ENCODE data around the gene LIFR. TPM values are rescaled to one million over a fixed set of nuclear protein-coding genes. Genes with fewer than 3 reads are reported as not detected.

The LIFR gene
- polyA plus RNA-seq, 1 donor (not counting 4 experiments of a cell fraction or from before 2014, with no cell fraction given), result 1.1 TPM

- no peaks in the 10 kb centered on the region for H3K79me2 ChIP-seq (ENCODE audit: control insufficient read depth, insufficient read depth, low read length)
- H3K4me3 ChIP-seq (ENCODE audit: control insufficient read depth in 2 of 3, extremely low read depth in 1 of 3, insufficient read depth in 2 of 3, low read depth in 1 of 3, low read length in 3 of 3), result no peak overlapping the region
- no peaks in the 10 kb centered on the region for H3K27me3 ChIP-seq (ENCODE audit: control insufficient read depth, extremely low read depth, insufficient read depth, low read length)
- TF ChIP-seq CTCF (optimal IDR thresholded peaks at IDR 0.05 in 1 of 3, IDR thresholded peaks at IDR 0.05 in 1 of 3, conservative IDR thresholded peaks at IDR 0.05 in 1 of 3; ENCODE audit: extremely low read depth in 1 of 3, insufficient read depth in 2 of 3, low read length in 3 of 3), result no peak
- TF ChIP-seq EZH2 (IDR thresholded peaks at IDR 0.05; ENCODE audit: low read length), result no peak
- H2AFZ ChIP-seq (ENCODE audit: control insufficient read depth, low read length), result no peak overlapping the region
- no peaks in the 10 kb centered on the region for H3K9me1 ChIP-seq (ENCODE audit: control insufficient read depth, extremely low read depth, insufficient read depth, low read length)
- no peak overlapping the region for H3K9ac ChIP-seq (ENCODE audit: control insufficient read depth, extremely low read depth, insufficient read depth, low read length)
- dilution Hi-C loops (cut with MboI; ENCODE audit: extremely low pct_ligation_motif_present, low sequenced_read_pairs), result loop anchor here (10.0 kb wide), 1 partner anchor 356 kb away; no protein-coding TSS in a partner anchor
- H4K20me1 ChIP-seq (ENCODE audit: control insufficient read depth, extremely low read depth, insufficient read depth, low read length), result no peaks in the 10 kb centered on the region
- H3K27ac ChIP-seq (ENCODE audit: control insufficient read depth, insufficient read depth, low read length), result no peak overlapping the region
- DNase-seq (ENCODE audit: low read depth, low spot score) (no peak), FAIRE-seq (no peak)
- no peaks in the 10 kb centered on the region for H3K36me3 ChIP-seq (ENCODE audit: control insufficient read depth in 2 of 2, extremely low read depth in 1 of 2, insufficient read depth in 2 of 2, low read length in 2 of 2)
- no peaks in the 10 kb centered on the region for H3K4me1 ChIP-seq (ENCODE audit: control insufficient read depth, extremely low read depth, insufficient read depth, low read length)
- no peaks in the 10 kb centered on the region for H3K9me3 ChIP-seq (ENCODE audit: control insufficient read depth, low read depth, low read length)
- no peak overlapping the region for H3K4me2 ChIP-seq (ENCODE audit: control insufficient read depth, extremely low read depth, insufficient read depth, low read depth, low read length)
Observed at GRCh38 chr5:38448568-38449350, 107.7 kb downstream of the LIFR start.

- Histone ChIP-seq H3K9me3 (ENCODE audit: control insufficient read depth, low read depth, low read length) (no peaks in the 10 kb centered on the region), H3K27me3 (ENCODE audit: control insufficient read depth, extremely low read depth, insufficient read depth, low read length) (no peaks in the 10 kb centered on the region), H3K27ac (ENCODE audit: control insufficient read depth, insufficient read depth, low read length) (no peak overlapping the region), H3K4me1 (ENCODE audit: control insufficient read depth, extremely low read depth, insufficient read depth, low read length) (no peaks in the 10 kb centered on the region), H3K9me1 (ENCODE audit: control insufficient read depth, extremely low read depth, insufficient read depth, low read length) (no peaks in the 10 kb centered on the region), H3K36me3 (ENCODE audit: control insufficient read depth in 2 of 2, extremely low read depth in 1 of 2, insufficient read depth in 2 of 2, low read length in 2 of 2) (no peaks in the 10 kb centered on the region), H2AFZ (ENCODE audit: control insufficient read depth, low read length) (no peak overlapping the region), H3K9ac (ENCODE audit: control insufficient read depth, extremely low read depth, insufficient read depth, low read length) (no peak overlapping the region), H3K79me2 (ENCODE audit: control insufficient read depth, insufficient read depth, low read length) (no peaks in the 10 kb centered on the region), H4K20me1 (ENCODE audit: control insufficient read depth, extremely low read depth, insufficient read depth, low read length) (no peaks in the 10 kb centered on the region), H3K4me2 (ENCODE audit: control insufficient read depth, extremely low read depth, insufficient read depth, low read depth, low read length) (no peak overlapping the region), H3K4me3 (ENCODE audit: control insufficient read depth in 2 of 3, extremely low read depth in 1 of 3, insufficient read depth in 2 of 3, low read depth in 1 of 3, low read length in 3 of 3) (no peak overlapping the region)
- DNase-seq (ENCODE audit: low read depth, low spot score) (no peak), FAIRE-seq (no peak)
- no peak for TF ChIP-seq CTCF (optimal IDR thresholded peaks at IDR 0.05 in 1 of 3, IDR thresholded peaks at IDR 0.05 in 1 of 3, conservative IDR thresholded peaks at IDR 0.05 in 1 of 3; ENCODE audit: extremely low read depth in 1 of 3, insufficient read depth in 2 of 3, low read length in 3 of 3)
- no peak for TF ChIP-seq EZH2 (IDR thresholded peaks at IDR 0.05; ENCODE audit: low read length)
- dilution Hi-C loops (cut with MboI; ENCODE audit: extremely low pct_ligation_motif_present, low sequenced_read_pairs), result loop anchor here (10.0 kb wide), 1 partner anchor 357 kb away; no protein-coding TSS in a partner anchor
Observed at GRCh38 chr5:38447786-38448185, 108.7 kb downstream of the LIFR start.
